HCT116 (cell line): ENCODE measurements around the gene C11orf98. TPM values are rescaled to one million over a fixed set of nuclear protein-coding genes. Genes with fewer than 3 reads are reported as not detected.
"Not testable (repeated sequence)": the region's sequence is repeated elsewhere in the genome, so short reads cannot be mapped to it uniquely, and the experiment has no call there.

Experiments
- ATAC-seq: fragments of 200-7000 bp; cut with Tn5 transposase; 2 replicates; pipeline ENCODE4 v1.9.1; 2020; ENCODE audit warnings: mild to moderate bottlenecking, moderate library complexity
- BruUV-seq: library from RNA; stranded (reverse); fragments of 400-500 nt; replicated peaks from 2 replicates; lab custom pipeline; 2021; lab: Mats Ljungman, UMichigan
- CTCF ChIA-PET: fragments of 300-600 bp; sonication (Branson Sonifier 250); formaldehyde crosslinking; loops from one replicate; lab custom pipeline; 2021; ENCODE audit warnings: antibody characterized with exemption; lab: Charles Lee
- POLR2A ChIA-PET: fragments of 300-600, 350-600 bp; sonication (Branson Sonifier 250); formaldehyde crosslinking; loops from one replicate; lab custom pipeline; 2021; ENCODE audit warnings: antibody characterized with exemption; lab: Charles Lee
- RAD21 ChIA-PET, 2 experiments: fragments of 300-600 bp; sonication (Branson Sonifier 250); formaldehyde crosslinking; loops; one replicate each; lab custom pipeline; 2023; ENCODE audit warnings: low total read pairs in 2 of 2; ENCODE audit not compliant: uncharacterized antibody in 2 of 2, unreplicated experiment in 2 of 2, low non-redundant PET in 1 of 2; lab: Charles Lee
- DNase-seq: peaks from one replicate; pipeline ENCODE4 v3.0.0-alpha.2; 2010; ENCODE audit warnings: low read depth, low spot score
- H2AFZ ChIP-seq: fragments of 200-600 bp; shearing (Covaris generic), sonication (generic); 2 replicates; pipeline ENCODE4 v1.6.1; 2017; ENCODE audit warnings: low read depth, mixed run types, mixed read lengths, antibody characterized with exemption, low read length; ENCODE audit not compliant: poor library complexity, severe bottlenecking
- H3K27ac ChIP-seq: 2 replicates; pipeline ENCODE4 v1.5.1; 2012; ENCODE audit warnings: low read depth, low read length
- H3K27me3 ChIP-seq: fragments of 200-600 bp; sonication (generic); 2 replicates; pipeline ENCODE4 v1.6.1; 2016; ENCODE audit warnings: mixed run types, low read length, mixed read lengths; ENCODE audit not compliant: insufficient read depth
- H3K36me3 ChIP-seq, 2 experiments: fragments of 200-500 bp in 1 of 2; fragments of 200-600 bp in 1 of 2; sonication (Bioruptor generic) in 1 of 2; sonication (generic) in 1 of 2; 2 replicates each; pipeline versions ENCODE4 v1.5.1 to v1.6.1; 2014 to 2016; ENCODE audit warnings: low read length in 2 of 2, inconsistent platforms in 1 of 2, mixed read lengths in 1 of 2, mixed run types in 1 of 2; ENCODE audit not compliant: insufficient read depth in 2 of 2, control insufficient read depth in 1 of 2
- H3K4me1 ChIP-seq, 2 experiments: fragments of 200-600 bp in 1 of 2; sonication (generic) in 1 of 2; 2 replicates each; pipeline versions ENCODE4 v1.5.1 to v1.6.1; 2012 to 2017; ENCODE audit warnings: low read length in 2 of 2, inconsistent platforms in 1 of 2, mild to moderate bottlenecking in 1 of 2, mixed read lengths in 1 of 2, mixed run types in 1 of 2, moderate library complexity in 1 of 2; ENCODE audit not compliant: insufficient read depth in 2 of 2, control insufficient read depth in 1 of 2
- H3K4me2 ChIP-seq: fragments of 200-600 bp; sonication (generic); 2 replicates; pipeline ENCODE4 v1.6.1; 2017; ENCODE audit warnings: mixed run types, low read length, mixed read lengths
- H3K4me3 ChIP-seq, 2 experiments: fragments of 200-600 bp in 1 of 2; sonication (generic) in 1 of 2; replicated peaks in 1 of 2; 2 replicates each; pipeline ENCODE4 v1.5.1; 2011 to 2016; ENCODE audit warnings: low read length in 2 of 2, control low read depth in 1 of 2, low read depth in 1 of 2, mild to moderate bottlenecking in 1 of 2, mixed read lengths in 1 of 2, mixed run types in 1 of 2
- H3K79me2 ChIP-seq: fragments of 200-600 bp; sonication (generic); 2 replicates; pipeline ENCODE4 v1.6.1; 2017; ENCODE audit warnings: mild to moderate bottlenecking, mixed run types, low read length, moderate library complexity, mixed read lengths; ENCODE audit not compliant: insufficient read depth
- H3K9ac ChIP-seq: fragments of 200-600 bp; sonication (generic); 2 replicates; pipeline ENCODE4 v1.6.1; 2016; ENCODE audit warnings: low read length, mixed read lengths
- H3K9me2 ChIP-seq: fragments of 200-600 bp; sonication (generic), shearing (Covaris generic); 2 replicates; pipeline ENCODE4 v1.6.1; 2017; ENCODE audit warnings: mixed run types, mild to moderate bottlenecking, moderate library complexity; ENCODE audit not compliant: insufficient read depth
- H3K9me3 ChIP-seq, 2 experiments: fragments of 200-500 bp in 1 of 2; fragments of 200-600 bp in 1 of 2; sonication (Bioruptor generic) in 1 of 2; sonication (generic) in 1 of 2; 2 replicates each; pipeline ENCODE4 v1.6.1; 2014 to 2017; ENCODE audit warnings: low read length in 2 of 2, mixed read lengths in 2 of 2, inconsistent platforms in 1 of 2, low read depth in 1 of 2, mild to moderate bottlenecking in 1 of 2, mixed run types in 1 of 2, moderate library complexity in 1 of 2; ENCODE audit not compliant: control insufficient read depth in 1 of 2, insufficient read depth in 1 of 2
- H4K20me1 ChIP-seq: fragments of 200-600 bp; sonication (generic), shearing (Covaris generic); 2 replicates; pipeline ENCODE4 v1.6.1; 2017; ENCODE audit warnings: mixed run types, mild to moderate bottlenecking, moderate library complexity; ENCODE audit not compliant: insufficient read depth
- YY1 ChIP-seq: IDR thresholded peaks from 2 replicates; pipeline ENCODE4 v1.6.1; 2011; ENCODE audit warnings: low read length, low read depth, moderate library complexity, mild to moderate bottlenecking; ENCODE audit not compliant: insufficient replicate concordance; ENCODE audit errors: extremely low read depth
- intact Hi-C: fragments of 100-400 bp; cut with micrococcal nuclease; formaldehyde crosslinking; loops from 2 replicates; pipeline ENCODE4 v1.10.0; 2022
- total RNA-seq: library from RNA; stranded (reverse); gene quantifications from one replicate; pipeline ENCODE4 v1.2.1, GENCODE V29; 2021; ENCODE audit not compliant: unreplicated experiment

Gene C11orf98
- total RNA-seq, 1 experiment from 2014 or later = 121 TPM

DNA sequence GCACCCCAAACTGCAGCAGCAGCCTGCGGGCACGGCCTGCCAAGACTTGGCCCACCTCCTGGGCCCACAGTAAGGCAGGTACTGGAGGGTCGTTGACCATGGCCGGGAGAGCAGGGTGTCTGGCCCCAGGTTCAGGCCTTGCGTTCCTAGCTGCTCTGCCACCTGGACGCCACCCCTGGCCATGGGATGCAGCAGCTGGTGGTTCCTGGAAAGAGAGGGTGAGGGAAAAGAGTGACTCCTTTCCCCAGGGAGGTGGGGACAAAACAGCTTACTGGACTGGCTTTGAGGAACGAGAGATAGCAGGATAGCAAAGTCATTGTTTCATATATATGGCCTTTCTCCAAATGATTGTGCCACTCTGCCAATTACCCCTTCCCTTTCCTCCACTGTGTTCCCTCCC, 40.4 kb upstream of the C11orf98 start:
- H4K20me1 ChIP-seq = no peaks in the 10 kb centered on the region
- POLR2A ChIA-PET = interaction anchor here (0.9 to 2.3 kb wide), 4 partner anchors 16 to 132 kb away, joined by 3 to 6 read pairs (median 4); partner anchors contain the start of genes C11orf98, CSKMT, EEF1G and HNRNPUL2
- no peak overlapping the region for H2AFZ ChIP-seq
- DNase-seq (no peak), ATAC-seq (peak; percentile 6; the same call in 1 of the 2 replicates)
- peak overlapping the region; percentile 85 for H3K4me2 ChIP-seq
- intact Hi-C loops = no loop called here
- no peaks in the 10 kb centered on the region for H3K9me2 ChIP-seq
- H3K9ac ChIP-seq = peak overlapping the region; percentile 84
- peak overlapping the region; percentile 64 for H3K27ac ChIP-seq
- RAD21 ChIA-PET = no interaction called here
- peaks cover 10 to 32% of the 10 kb centered on the region in 2 experiments; a peak in 3 of 4 replicates for H3K36me3 ChIP-seq
- CTCF ChIA-PET = interaction anchor here (1.2 to 1.5 kb wide), 3 partner anchors 11 to 311 kb away, joined by 4 to 7 read pairs (median 4); no protein-coding TSS in a partner anchor
- no peak for TF ChIP-seq YY1
- no peaks in the 10 kb centered on the region for H3K27me3 ChIP-seq
- H3K79me2 ChIP-seq = peaks cover 12% of the 10 kb centered on the region
- peaks cover 5 to 20% of the 10 kb centered on the region in 2 experiments for H3K4me1 ChIP-seq
- no TSS peak for BruUV-seq
- H3K9me3 ChIP-seq = no peaks in the 10 kb centered on the region
- H3K4me3 ChIP-seq = peak overlapping the region; percentile 50 to 75

DNA sequence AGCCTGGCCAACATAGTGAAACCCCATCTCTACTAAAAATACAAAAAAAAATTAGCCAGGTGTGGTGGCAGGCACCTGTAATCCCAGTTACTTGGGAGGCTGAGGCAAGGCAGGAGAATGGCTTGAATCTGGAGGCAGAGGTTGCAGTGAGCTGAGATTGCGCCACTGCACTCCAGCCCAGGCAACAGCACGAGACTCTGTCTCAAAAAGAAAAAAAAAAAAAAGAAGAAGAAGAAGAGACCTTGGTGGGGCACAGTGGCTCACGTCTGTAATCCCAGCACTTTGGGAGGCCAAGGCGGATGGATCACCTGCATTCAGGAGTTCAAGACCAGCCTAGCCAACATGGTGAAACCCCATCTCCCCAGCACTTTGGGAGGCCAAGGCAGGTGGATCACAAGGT, 38.9 kb upstream of the C11orf98 start:
- Histone ChIP-seq H3K79me2 (peaks cover 12% of the 10 kb centered on the region), H3K36me3 (peaks cover 10 to 22% of the 10 kb centered on the region in 2 experiments; a peak in 3 of 4 replicates), H3K4me1 (peaks cover 5 to 20% of the 10 kb centered on the region in 2 experiments)
- DNase-seq, H3K9ac ChIP-seq, intact Hi-C loops, BruUV-seq, H3K9me3 ChIP-seq, ATAC-seq, H4K20me1 ChIP-seq, H3K27ac ChIP-seq, POLR2A ChIA-PET, H3K9me2 ChIP-seq, H3K4me3 ChIP-seq, H2AFZ ChIP-seq, RAD21 ChIA-PET, H3K27me3 ChIP-seq, H3K4me2 ChIP-seq: not testable (repeated sequence)
- CTCF ChIA-PET = interaction anchor here (1.3 kb wide), 1 partner anchor 9 kb away, joined by 3 read pairs; no protein-coding TSS in a partner anchor
